Effector memory CD4-positive, alpha-beta T cell (primary cell): ENCODE measurements around the gene CD82.
A peak's percentile ranks its signal among the peaks of the same experiment; 100 is the strongest.

Experiments used
- DNase-seq, 3 donors: peaks; one replicate each; pipeline ENCODE4 v3.0.0-alpha.2; 2020
- H3K27ac ChIP-seq: 2 replicates; pipeline ENCODE4 v1.7.0; 2013; ENCODE audit warnings: mild to moderate bottlenecking, low read length, moderate library complexity; ENCODE audit not compliant: insufficient read depth, poor library complexity, severe bottlenecking
- H3K27me3 ChIP-seq: replicated peaks from 2 replicates; pipeline ENCODE4 v1.7.0; 2013; ENCODE audit warnings: mild to moderate bottlenecking, low read length; ENCODE audit not compliant: insufficient read depth, control insufficient read depth, poor library complexity, severe bottlenecking
- H3K36me3 ChIP-seq: 2 replicates; pipeline ENCODE4 v1.7.0; 2013; ENCODE audit warnings: mild to moderate bottlenecking, low read length, moderate library complexity; ENCODE audit not compliant: control insufficient read depth, insufficient read depth
- H3K4me1 ChIP-seq: 2 replicates; pipeline ENCODE4 v1.7.0; 2013; ENCODE audit warnings: low read length, mild to moderate bottlenecking; ENCODE audit not compliant: control insufficient read depth, insufficient read depth, poor library complexity, severe bottlenecking
- H3K4me3 ChIP-seq: 2 replicates; pipeline ENCODE4 v1.7.0; 2013; ENCODE audit warnings: low read length, low read depth, mild to moderate bottlenecking; ENCODE audit not compliant: insufficient read depth, poor library complexity, severe bottlenecking
- H3K9me3 ChIP-seq: 2 replicates; pipeline ENCODE4 v1.7.0; 2013; ENCODE audit warnings: mild to moderate bottlenecking, low read length, moderate library complexity; ENCODE audit not compliant: control insufficient read depth

The CD82 gene

GRCh38 chr11:44600261-44600660 lies 34.8 kb downstream of the CD82 start:
- no peaks in the 10 kb centered on the region for H3K27me3 ChIP-seq
- no peaks in the 10 kb centered on the region for H3K9me3 ChIP-seq
- H3K36me3 ChIP-seq: peaks cover 34% of the 10 kb centered on the region
- DNase-seq: no peak
- no peak overlapping the region for H3K4me3 ChIP-seq
- H3K27ac ChIP-seq: no peak overlapping the region
- H3K4me1 ChIP-seq: peaks cover 45% of the 10 kb centered on the region

- DNase-seq: no peak
- Histone ChIP-seq H3K4me3 (no peak overlapping the region), H3K27me3 (no peaks in the 10 kb centered on the region), H3K4me1 (peaks cover 39% of the 10 kb centered on the region), H3K27ac (peak overlapping the region; percentile 44), H3K9me3 (no peaks in the 10 kb centered on the region), H3K36me3 (peaks cover 40% of the 10 kb centered on the region)
These were observed 35.4 kb downstream of the CD82 start for GRCh38 chr11:44600839-44601383.

GRCh38 chr11:44601471-44602370 lies 36.3 kb downstream of the CD82 start:
- Histone ChIP-seq H3K4me3 (no peak overlapping the region), H3K27me3 (no peaks in the 10 kb centered on the region), H3K36me3 (peaks cover 45% of the 10 kb centered on the region), H3K27ac (peak overlapping the region; percentile 44), H3K9me3 (no peaks in the 10 kb centered on the region), H3K4me1 (peaks cover 31% of the 10 kb centered on the region)
- DNase-seq: no peak

- H3K9me3 ChIP-seq: no peaks in the 10 kb centered on the region
- no peaks in the 10 kb centered on the region for H3K27me3 ChIP-seq
- H3K36me3 ChIP-seq: peaks cover 56% of the 10 kb centered on the region
- no peak for DNase-seq
- peaks cover 19% of the 10 kb centered on the region for H3K4me1 ChIP-seq
- no peak overlapping the region for H3K4me3 ChIP-seq
- peak overlapping the region; percentile 3 for H3K27ac ChIP-seq
These were observed 37.4 kb downstream of the CD82 start for GRCh38 chr11:44602891-44603310.

GRCh38 chr11:44604171-44604581 lies 38.7 kb downstream of the CD82 start:
- no peaks in the 10 kb centered on the region for H3K9me3 ChIP-seq
- H3K4me3 ChIP-seq: no peak overlapping the region
- no peak overlapping the region for H3K27ac ChIP-seq
- DNase-seq: no peak
- peaks cover 21% of the 10 kb centered on the region for H3K4me1 ChIP-seq
- H3K36me3 ChIP-seq: peaks cover 56% of the 10 kb centered on the region
- no peaks in the 10 kb centered on the region for H3K27me3 ChIP-seq

GRCh38 chr11:44605068-44605708 lies 39.7 kb downstream of the CD82 start:
- no peak for DNase-seq
- H3K9me3 ChIP-seq: no peaks in the 10 kb centered on the region
- no peaks in the 10 kb centered on the region for H3K27me3 ChIP-seq
- peaks cover 28% of the 10 kb centered on the region for H3K4me1 ChIP-seq
- no peak overlapping the region for H3K4me3 ChIP-seq
- no peak overlapping the region for H3K27ac ChIP-seq
- peaks cover 54% of the 10 kb centered on the region for H3K36me3 ChIP-seq

GRCh38 chr11:44605965-44606364 lies 40.5 kb downstream of the CD82 start:
- Histone ChIP-seq H3K27ac (no peak overlapping the region), H3K27me3 (no peaks in the 10 kb centered on the region), H3K4me3 (no peak overlapping the region), H3K4me1 (peaks cover 25% of the 10 kb centered on the region), H3K9me3 (no peaks in the 10 kb centered on the region), H3K36me3 (peaks cover 50% of the 10 kb centered on the region)
- no peak for DNase-seq

- H3K4me1 ChIP-seq: peaks cover 29% of the 10 kb centered on the region
- no peak overlapping the region for H3K4me3 ChIP-seq
- H3K27ac ChIP-seq: no peak overlapping the region
- H3K9me3 ChIP-seq: no peaks in the 10 kb centered on the region
- DNase-seq: no peak
- H3K27me3 ChIP-seq: no peaks in the 10 kb centered on the region
- peaks cover 50% of the 10 kb centered on the region for H3K36me3 ChIP-seq
These were observed 41.0 kb downstream of the CD82 start for GRCh38 chr11:44606472-44606871.

GRCh38 chr11:44607319-44607962 lies 42.0 kb downstream of the CD82 start:
- Histone ChIP-seq H3K36me3 (peaks cover 49% of the 10 kb centered on the region), H3K27ac (no peak overlapping the region), H3K9me3 (no peaks in the 10 kb centered on the region), H3K4me3 (no peak overlapping the region), H3K27me3 (no peaks in the 10 kb centered on the region), H3K4me1 (peaks cover 39% of the 10 kb centered on the region)
- no peak for DNase-seq
